ENCODE measurements around the gene TTC24.
"Not testable (repeated sequence)": the region's sequence is repeated elsewhere in the genome, so short reads cannot be mapped to it uniquely, and the experiment has no call there.

TTC24 gene

DNA sequence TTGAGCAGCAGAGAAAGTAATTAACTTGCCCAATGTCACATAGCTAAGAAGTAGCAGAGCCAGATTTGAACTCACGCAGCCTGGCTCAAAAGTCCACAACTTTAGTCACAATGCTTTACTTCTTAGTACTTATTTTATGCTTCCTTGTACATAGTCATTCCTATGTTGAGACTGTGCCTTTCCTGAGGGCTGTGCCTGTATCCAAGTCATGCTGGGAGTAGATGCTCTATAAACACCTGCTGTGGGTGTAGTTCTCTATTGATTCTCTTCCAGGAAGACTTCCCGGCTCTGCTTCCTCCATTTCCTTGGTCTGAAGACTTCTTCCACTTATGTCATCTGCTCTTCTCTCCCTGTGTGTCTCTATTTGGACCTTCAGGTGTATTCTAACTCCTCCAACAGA, 23.8 kb upstream of the TTC24 start:
- DNase-seq, result no peak

DNA sequence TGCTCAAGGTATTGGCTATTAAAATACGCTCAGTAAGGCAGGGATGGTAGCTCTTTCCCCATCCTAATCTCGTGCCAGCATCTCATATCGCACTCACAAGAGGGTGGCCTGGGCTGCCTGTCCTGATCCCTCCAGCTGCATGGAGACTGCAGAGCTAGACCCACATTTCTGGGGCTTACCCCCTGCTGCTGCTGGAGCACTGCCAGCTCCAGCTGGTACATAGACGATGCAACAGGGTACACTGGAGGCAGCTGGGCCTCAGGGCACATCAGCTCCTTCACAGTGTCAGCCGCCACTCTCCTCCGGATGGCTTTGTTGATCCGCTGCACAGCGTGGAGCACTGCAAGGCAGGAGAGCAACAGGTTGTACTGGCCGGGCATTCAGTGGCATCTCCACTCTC, 23.2 kb upstream of the TTC24 start:
- no peak for DNase-seq

- DNase-seq, result no peak
Observed at GRCh38 chr1:156559086-156559796, 20.3 kb upstream of the TTC24 start.

GRCh38 chr1:156559797-156560385, 19.6 kb upstream of the TTC24 start:
- DNase-seq, result no peak

GRCh38 chr1:156560585-156561163, 18.8 kb upstream of the TTC24 start:
- no peak for DNase-seq

- no peak for DNase-seq
Observed at GRCh38 chr1:156565519-156565918, 14.0 kb upstream of the TTC24 start.

DNA sequence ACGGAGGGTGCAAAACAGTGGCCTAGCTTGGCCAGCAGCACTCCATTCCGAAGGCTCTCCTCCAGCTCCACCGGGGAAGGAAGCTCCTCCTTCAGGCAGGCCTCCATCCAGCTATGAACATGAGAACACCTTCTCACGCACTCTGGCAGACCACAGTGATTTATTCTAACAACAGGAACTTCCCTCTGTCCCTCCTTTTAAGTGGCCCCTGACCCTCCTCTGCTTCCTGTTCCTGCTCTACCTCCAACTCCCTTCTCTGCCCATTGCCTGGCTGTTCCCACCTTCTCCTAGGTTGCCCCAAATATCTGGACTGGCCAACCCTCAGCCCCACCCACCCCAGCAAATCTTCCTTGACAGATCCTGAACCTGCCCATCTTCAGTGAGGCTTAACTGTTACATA, 13.1 kb upstream of the TTC24 start:
- DNase-seq, result no peak

DNA sequence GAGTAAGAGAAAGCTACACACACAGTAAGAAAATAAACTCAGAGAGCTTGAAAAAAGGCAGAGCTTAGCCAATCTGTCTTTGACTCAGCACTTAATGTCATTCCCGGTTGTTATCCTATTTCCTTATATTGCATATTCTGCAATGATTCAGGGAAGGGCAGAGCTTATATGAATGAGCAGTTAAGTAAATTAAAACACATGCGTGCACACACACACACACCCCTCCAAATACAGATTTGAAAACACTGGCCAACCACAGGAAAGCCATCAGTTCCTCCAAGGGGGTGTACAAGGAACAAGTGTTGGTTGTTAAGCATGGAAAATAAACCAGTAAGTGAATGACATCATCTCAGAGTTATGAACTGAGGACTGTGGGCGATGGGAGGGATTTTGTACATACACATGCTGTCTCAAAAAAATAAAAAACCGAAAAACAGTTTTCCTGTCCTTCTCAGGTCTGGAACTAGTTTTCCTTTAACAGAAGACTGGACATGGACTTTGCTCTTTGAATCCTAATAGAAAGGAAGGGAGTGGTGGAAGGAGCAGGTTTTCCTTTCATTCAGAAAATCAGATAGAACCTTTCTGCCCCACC, 8.2 kb upstream of the TTC24 start:
- DNase-seq, result peak; percentile 93

GRCh38 chr1:156571919-156572662, 7.4 kb upstream of the TTC24 start, which contains the start of gene IQGAP3:
Gene IQGAP3, minus strand, starts transcription at chr1:156572565. Its CDS starts 36 bp downstream, at chr1:156572529.
- peak; percentile 86 for DNase-seq

GRCh38 chr1:156572663-156573018, 6.9 kb upstream of the TTC24 start:
- no peak for DNase-seq

DNA sequence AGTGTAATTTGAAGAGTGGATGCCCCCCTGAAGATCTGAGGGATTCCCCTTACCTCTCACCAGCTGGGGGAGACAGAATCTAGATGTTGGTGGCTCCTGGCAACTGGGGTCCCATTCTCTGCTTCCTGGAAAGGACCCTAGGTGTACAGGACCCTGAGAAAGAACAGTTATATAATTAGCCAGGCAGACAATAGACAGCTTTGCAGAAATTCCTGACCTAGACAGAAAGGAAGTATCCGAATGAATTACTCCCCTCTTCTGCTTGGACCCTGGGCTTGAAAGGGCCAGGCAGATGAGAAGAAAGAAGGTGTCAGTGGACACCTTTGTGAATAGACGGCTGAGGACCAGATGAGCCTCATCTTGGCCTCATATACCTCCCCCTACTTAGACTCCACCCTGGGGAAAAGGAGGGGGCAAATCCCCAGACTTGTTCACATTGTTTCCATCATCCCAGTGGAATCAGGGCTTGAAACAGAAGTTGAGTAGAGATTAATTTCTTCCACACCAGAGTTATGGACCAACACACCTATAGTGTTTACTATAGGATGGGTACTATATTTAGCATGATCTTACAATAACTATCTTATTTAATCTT, 5.4 kb upstream of the TTC24 start:
- DNase-seq, result no peak

GRCh38 chr1:156577550-156577949, 2.0 kb upstream of the TTC24 start:
- DNase-seq, result no peak

- DNase-seq, result no peak
Observed at GRCh38 chr1:156578055-156578454, 1.5 kb upstream of the TTC24 start.

DNA sequence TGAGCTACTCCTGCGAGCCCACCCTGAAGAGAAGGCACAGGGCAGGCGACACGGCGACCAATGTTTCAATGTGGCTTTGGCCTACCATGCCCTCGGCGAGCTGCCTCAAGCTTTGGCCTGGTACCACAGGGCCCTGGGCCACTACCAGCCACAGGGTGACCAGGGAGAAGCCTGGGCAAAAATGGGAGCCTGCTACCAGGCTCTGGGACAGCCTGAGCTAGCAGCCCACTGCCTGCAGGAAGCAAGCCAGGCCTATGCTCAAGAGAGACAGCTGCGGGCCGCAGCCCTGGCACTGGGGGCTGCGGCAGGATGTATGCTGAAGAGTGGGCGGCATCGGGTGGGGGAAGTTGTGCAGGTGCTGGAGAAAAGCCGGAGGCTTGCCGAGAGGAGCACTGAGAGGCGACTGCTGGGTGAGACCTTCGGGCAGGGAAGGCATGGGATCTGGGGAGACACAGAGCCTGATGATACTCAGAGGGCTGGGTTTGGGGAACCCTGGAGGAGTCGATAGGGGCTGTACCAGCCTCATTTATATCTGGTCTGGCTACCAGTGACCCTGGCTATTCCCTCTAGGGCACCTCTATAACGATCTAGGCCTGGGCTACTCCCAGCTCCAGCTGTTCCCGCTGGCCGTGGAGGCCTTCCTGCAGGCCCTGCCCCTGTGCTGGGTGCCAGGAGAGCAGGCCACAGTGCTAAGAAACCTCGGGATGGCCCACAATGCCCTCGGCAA, 2.3 kb downstream of the TTC24 start:
- no peak for DNase-seq

DNA sequence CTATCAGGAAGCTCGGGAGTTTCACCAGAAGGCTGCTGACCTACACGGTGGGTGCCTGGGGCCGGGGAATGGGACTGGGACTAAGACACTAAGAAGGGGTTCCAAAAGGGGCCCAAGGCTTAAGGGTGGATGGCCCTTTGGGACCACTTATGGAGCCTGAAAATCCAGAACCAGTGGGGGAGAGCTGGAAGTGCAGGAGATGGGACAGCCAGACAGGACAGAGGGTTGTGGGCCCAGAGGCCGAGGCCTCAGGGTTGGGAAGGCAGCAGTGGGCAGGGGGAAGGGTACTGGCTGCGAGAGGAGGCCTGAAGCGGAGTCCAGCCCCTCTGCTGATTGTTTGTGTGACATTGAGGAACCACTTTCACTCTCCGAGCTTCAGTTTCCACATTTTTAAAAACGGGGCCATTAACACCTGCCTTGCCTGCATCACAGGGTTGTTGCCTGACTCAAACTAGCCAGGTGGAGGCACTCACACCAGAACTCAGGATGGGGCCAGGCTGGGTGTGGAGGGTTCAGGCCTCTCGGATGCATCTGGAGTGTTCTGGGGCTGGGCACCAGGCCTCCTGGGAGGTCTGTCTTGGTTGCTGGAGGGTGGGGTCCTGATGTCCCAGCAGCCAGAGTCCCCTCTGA, 3.0 kb downstream of the TTC24 start:
- no peak for DNase-seq

GRCh38 chr1:156583821-156584622, 4.5 kb downstream of the TTC24 start:
- DNase-seq, result peak; percentile 74

DNA sequence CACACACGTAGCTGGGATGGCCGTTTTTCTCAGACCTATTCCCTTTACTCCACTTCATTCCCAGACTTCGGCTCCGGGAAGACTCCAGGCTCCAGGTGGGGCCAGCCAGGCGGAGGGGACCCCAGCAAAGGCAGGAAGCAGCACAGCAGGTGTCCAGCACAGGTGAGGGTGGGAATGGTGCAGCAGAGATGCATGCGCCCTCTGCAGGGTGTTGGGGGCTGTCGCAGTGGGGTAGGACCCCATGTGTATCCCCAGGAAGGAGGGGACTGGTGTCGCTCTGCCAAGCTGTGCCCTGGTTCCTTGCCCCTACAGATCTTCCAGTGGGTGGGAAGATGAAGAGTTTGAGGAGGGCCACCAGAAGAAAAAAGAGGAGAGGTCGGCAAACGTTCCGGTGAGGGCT, 5.3 kb downstream of the TTC24 start:
- DNase-seq, result no peak

- DNase-seq, result no peak
Observed at GRCh38 chr1:156586323-156586722, 6.8 kb downstream of the TTC24 start.

- no peak for DNase-seq
Observed at GRCh38 chr1:156586892-156587477, 7.5 kb downstream of the TTC24 start.

DNA sequence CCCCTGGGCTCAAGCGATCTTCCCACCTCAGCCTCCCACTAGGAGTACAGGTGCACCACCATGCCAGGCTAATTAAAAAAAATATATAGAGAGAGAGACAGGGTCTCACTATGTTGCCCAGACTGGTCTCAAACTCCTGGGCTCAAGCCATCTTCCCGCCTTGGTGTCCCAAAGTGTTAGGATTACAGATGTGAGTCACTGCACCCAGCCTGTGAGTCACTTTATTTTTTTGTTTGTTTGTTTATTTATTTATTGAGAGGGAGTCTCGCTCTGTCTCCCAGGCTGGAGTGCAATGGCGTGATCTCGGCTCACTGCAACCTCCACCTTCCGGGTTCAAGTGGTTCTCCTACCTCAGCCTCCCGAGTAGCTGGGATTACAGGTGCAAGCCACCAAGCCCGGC, 8.4 kb downstream of the TTC24 start:
- not testable (repeated sequence) for DNase-seq

Data from fibroblast of skin of back (primary cell).